ENCODE results near the gene TUBGCP2.
"Not testable (repeated sequence)": the region's sequence is repeated elsewhere in the genome, so short reads cannot be mapped to it uniquely, and the experiment has no call there.

- not testable (repeated sequence) for TF ChIP-seq CTCF (conservative IDR thresholded peaks at IDR 0.05; ENCODE audit: low read length); EZH2phosphoT487 (IDR thresholded peaks at IDR 0.05; ENCODE audit: borderline replicate concordance)
Measured at GRCh38 chr10:133322064-133322709, 13.5 kb upstream of the TUBGCP2 start.

Data from Loucy (cell line).